ENCODE data around the gene EHBP1. TPM values are rescaled to one million over a fixed set of nuclear protein-coding genes. Genes with fewer than 3 reads are reported as not detected.

Gene EHBP1
- total RNA-seq, 1 experiment from 2014 or later = 32.1 TPM

DNA sequence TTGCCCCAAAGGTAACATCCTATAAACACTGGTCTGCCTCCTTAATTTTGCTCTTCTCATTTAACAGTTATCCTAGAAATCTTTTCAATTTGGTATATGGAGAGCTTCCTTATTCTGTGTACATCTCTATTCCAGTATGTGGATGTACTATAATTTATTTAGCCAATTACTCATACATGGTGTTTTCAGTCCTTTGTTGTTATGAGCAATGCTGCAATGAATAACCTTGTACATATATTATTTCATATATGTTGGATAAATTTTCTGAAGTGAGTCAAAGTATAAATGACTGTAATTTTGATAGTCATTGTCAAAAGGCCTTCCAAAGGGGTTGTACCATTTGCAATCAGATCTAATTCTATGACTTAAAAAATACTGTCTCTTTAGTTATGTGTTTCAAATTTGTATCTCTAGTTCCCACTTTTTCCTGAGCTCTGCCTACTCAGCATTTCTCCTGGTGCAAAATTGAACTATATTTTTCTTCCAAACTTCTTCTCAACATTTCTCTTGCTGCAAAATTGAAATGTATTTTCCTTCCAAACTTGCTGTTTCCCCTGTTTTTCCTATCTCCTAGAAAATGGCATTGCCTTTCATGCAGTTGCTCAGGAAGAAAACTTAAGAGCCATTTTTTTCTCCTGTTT lies 191.8 kb downstream of the EHBP1 start:
- Histone ChIP-seq H3K4me1 (ENCODE audit: insufficient read depth, low read length, poor library complexity, severe bottlenecking) (no peaks in the 10 kb centered on the region), H3K27me3 (replicated peaks; ENCODE audit: insufficient read depth, low read depth, low read length, poor library complexity) (no peaks in the 10 kb centered on the region), H3K9me3 (ENCODE audit: low read depth, low read length, poor library complexity, severe bottlenecking) (no peaks in the 10 kb centered on the region), H3K36me3 (ENCODE audit: insufficient read depth, low read length, poor library complexity, severe bottlenecking) (no peaks in the 10 kb centered on the region), H3K27ac (ENCODE audit: low read depth, low read length, poor library complexity, severe bottlenecking) (no peak overlapping the region), H3K4me3 (ENCODE audit: low read depth, low read length, poor library complexity, severe bottlenecking) (no peak overlapping the region)
- POLR2A ChIA-PET (ENCODE audit: low non-redundant PET) = no interaction called here
- TF ChIP-seq, protein P1, sequence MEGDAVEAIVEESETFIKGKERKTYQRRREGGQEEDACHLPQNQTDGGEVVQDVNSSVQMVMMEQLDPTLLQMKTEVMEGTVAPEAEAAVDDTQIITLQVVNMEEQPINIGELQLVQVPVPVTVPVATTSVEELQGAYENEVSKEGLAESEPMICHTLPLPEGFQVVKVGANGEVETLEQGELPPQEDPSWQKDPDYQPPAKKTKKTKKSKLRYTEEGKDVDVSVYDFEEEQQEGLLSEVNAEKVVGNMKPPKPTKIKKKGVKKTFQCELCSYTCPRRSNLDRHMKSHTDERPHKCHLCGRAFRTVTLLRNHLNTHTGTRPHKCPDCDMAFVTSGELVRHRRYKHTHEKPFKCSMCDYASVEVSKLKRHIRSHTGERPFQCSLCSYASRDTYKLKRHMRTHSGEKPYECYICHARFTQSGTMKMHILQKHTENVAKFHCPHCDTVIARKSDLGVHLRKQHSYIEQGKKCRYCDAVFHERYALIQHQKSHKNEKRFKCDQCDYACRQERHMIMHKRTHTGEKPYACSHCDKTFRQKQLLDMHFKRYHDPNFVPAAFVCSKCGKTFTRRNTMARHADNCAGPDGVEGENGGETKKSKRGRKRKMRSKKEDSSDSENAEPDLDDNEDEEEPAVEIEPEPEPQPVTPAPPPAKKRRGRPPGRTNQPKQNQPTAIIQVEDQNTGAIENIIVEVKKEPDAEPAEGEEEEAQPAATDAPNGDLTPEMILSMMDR (conservative IDR thresholded peaks at IDR 0.05; ENCODE audit: low read depth, low read length) = no peak
- no peak for TF ChIP-seq EZH2 (IDR thresholded peaks at IDR 0.05; ENCODE audit: borderline replicate concordance, low read depth, low read length, poor library complexity, severe bottlenecking)
- CTCF ChIA-PET = no interaction called here
- no TSS peak for BruUV-seq (replicated peaks)
- intact Hi-C loops (cut with micrococcal nuclease; ENCODE audit: unreplicated experiment) = no loop called here
- no peak for DNase-seq (ENCODE audit: low spot score)

GRCh38 chr2:62904344-62904743 lies 198.8 kb downstream of the EHBP1 start:
- no peak for DNase-seq (ENCODE audit: low spot score)
- no TSS peak for BruUV-seq (replicated peaks)
- H3K9me3 ChIP-seq (ENCODE audit: low read depth, low read length, poor library complexity, severe bottlenecking) = no peaks in the 10 kb centered on the region
- no peaks in the 10 kb centered on the region for H3K27me3 ChIP-seq (replicated peaks; ENCODE audit: insufficient read depth, low read depth, low read length, poor library complexity)
- H3K4me1 ChIP-seq (ENCODE audit: insufficient read depth, low read length, poor library complexity, severe bottlenecking) = no peaks in the 10 kb centered on the region
- POLR2A ChIA-PET (ENCODE audit: low non-redundant PET) = no interaction called here
- intact Hi-C loops (cut with micrococcal nuclease; ENCODE audit: unreplicated experiment) = no loop called here
- no peak overlapping the region for H3K27ac ChIP-seq (ENCODE audit: low read depth, low read length, poor library complexity, severe bottlenecking)
- CTCF ChIA-PET = no interaction called here
- TF ChIP-seq EZH2 (IDR thresholded peaks at IDR 0.05; ENCODE audit: borderline replicate concordance, low read depth, low read length, poor library complexity, severe bottlenecking) = no peak
- no peak overlapping the region for H3K4me3 ChIP-seq (ENCODE audit: low read depth, low read length, poor library complexity, severe bottlenecking)
- no peaks in the 10 kb centered on the region for H3K36me3 ChIP-seq (ENCODE audit: insufficient read depth, low read length, poor library complexity, severe bottlenecking)

- DNase-seq (ENCODE audit: low spot score) = no peak
- Histone ChIP-seq H3K4me1 (ENCODE audit: insufficient read depth, low read length, poor library complexity, severe bottlenecking) (no peaks in the 10 kb centered on the region), H3K4me3 (ENCODE audit: low read depth, low read length, poor library complexity, severe bottlenecking) (no peak overlapping the region), H3K36me3 (ENCODE audit: insufficient read depth, low read length, poor library complexity, severe bottlenecking) (no peaks in the 10 kb centered on the region), H3K27me3 (replicated peaks; ENCODE audit: insufficient read depth, low read depth, low read length, poor library complexity) (no peaks in the 10 kb centered on the region), H3K9me3 (ENCODE audit: low read depth, low read length, poor library complexity, severe bottlenecking) (no peaks in the 10 kb centered on the region), H3K27ac (ENCODE audit: low read depth, low read length, poor library complexity, severe bottlenecking) (no peak overlapping the region)
- CTCF ChIA-PET = no interaction called here
- BruUV-seq (replicated peaks) = no TSS peak
- POLR2A ChIA-PET (ENCODE audit: low non-redundant PET) = no interaction called here
- intact Hi-C loops (cut with micrococcal nuclease; ENCODE audit: unreplicated experiment) = no loop called here
- TF ChIP-seq, protein P1 (conservative IDR thresholded peaks at IDR 0.05; ENCODE audit: low read depth, low read length) = no peak
- no peak for TF ChIP-seq EZH2 (IDR thresholded peaks at IDR 0.05; ENCODE audit: borderline replicate concordance, low read depth, low read length, poor library complexity, severe bottlenecking)
Measured at GRCh38 chr2:62908145-62908544, 202.6 kb downstream of the EHBP1 start.

GRCh38 chr2:62913311-62913710 lies 207.8 kb downstream of the EHBP1 start:
- no peaks in the 10 kb centered on the region for H3K36me3 ChIP-seq (ENCODE audit: insufficient read depth, low read length, poor library complexity, severe bottlenecking)
- ChIA-PET CTCF (no interaction called here), POLR2A (ENCODE audit: low non-redundant PET) (no interaction called here)
- H3K9me3 ChIP-seq (ENCODE audit: low read depth, low read length, poor library complexity, severe bottlenecking) = no peaks in the 10 kb centered on the region
- no peaks in the 10 kb centered on the region for H3K4me1 ChIP-seq (ENCODE audit: insufficient read depth, low read length, poor library complexity, severe bottlenecking)
- BruUV-seq (replicated peaks) = no TSS peak
- no peak for TF ChIP-seq EZH2 (IDR thresholded peaks at IDR 0.05; ENCODE audit: borderline replicate concordance, low read depth, low read length, poor library complexity, severe bottlenecking)
- TF ChIP-seq, protein P1 (conservative IDR thresholded peaks at IDR 0.05; ENCODE audit: low read depth, low read length) = no peak
- no peak overlapping the region for H3K4me3 ChIP-seq (ENCODE audit: low read depth, low read length, poor library complexity, severe bottlenecking)
- no peak for DNase-seq (ENCODE audit: low spot score)
- no peak overlapping the region for H3K27ac ChIP-seq (ENCODE audit: low read depth, low read length, poor library complexity, severe bottlenecking)
- no peaks in the 10 kb centered on the region for H3K27me3 ChIP-seq (replicated peaks; ENCODE audit: insufficient read depth, low read depth, low read length, poor library complexity)
- intact Hi-C loops (cut with micrococcal nuclease; ENCODE audit: unreplicated experiment) = no loop called here
